SIG-M5 treated with dmso at 0.1 percent for 504 hours (cell line): ENCODE data around the gene CABP4.

Source experiments
- DNase-seq: peaks from one replicate; lab custom pipeline; 2025; ENCODE audit not compliant: unreplicated experiment; lab: John Stamatoyannopoulos, UW

The CABP4 gene

DNA sequence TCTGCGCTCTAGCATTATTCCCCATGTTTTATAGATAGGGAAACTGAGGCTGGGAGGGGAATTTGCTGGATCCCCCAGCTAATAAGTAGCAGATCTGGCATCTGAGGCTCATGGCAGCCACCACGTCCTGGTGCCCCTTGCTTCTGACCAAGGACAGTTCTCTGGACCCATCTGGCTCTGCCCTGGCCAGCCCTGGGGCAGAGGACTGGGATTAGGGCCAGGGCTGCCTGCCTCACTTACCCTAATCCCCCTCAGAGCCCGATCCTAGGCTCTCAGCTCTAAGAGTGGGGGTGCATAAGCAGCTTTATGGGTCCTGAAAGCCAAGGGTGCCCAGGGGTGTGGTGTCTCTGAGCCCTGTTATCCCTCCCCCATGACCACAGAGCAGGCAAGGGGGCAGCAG lies at the start of gene CABP4:
Gene CABP4 (plus strand): TSS at position 301 of the 400 bp plus-strand sequence. CDS start 70 bp downstream, at position 371.
- DNase-seq = no peak

DNA sequence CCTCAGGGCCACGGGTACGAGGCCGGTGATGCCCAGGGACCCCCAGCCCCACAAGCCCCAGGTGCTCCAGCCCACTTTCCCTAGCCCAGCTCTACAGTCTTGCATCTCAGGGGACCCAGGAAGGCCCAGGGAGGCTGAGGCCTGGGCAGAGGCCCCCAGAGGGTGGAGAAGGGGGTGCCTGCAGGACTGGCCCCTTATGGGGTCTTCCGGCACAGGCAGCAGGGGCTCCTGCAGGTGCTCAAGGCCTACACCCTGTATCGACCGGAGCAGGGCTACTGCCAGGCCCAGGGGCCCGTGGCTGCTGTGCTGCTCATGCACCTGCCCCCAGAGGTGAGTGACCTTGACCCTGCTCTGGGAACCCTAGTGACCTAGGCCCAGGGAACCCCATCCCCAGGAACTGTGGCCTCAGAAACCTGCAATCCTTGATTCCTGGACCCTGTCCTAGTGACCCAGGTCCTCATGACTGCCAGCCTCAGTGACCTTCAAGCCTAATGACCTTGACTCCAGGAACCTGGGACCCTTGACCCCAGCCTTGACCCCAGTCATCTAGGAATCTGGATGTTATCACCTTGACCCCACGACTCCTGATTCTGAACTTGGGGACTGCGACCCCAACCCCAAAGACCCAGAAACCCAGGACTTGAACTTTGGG lies 49.3 kb upstream of the CABP4 start:
- DNase-seq = no peak

DNA sequence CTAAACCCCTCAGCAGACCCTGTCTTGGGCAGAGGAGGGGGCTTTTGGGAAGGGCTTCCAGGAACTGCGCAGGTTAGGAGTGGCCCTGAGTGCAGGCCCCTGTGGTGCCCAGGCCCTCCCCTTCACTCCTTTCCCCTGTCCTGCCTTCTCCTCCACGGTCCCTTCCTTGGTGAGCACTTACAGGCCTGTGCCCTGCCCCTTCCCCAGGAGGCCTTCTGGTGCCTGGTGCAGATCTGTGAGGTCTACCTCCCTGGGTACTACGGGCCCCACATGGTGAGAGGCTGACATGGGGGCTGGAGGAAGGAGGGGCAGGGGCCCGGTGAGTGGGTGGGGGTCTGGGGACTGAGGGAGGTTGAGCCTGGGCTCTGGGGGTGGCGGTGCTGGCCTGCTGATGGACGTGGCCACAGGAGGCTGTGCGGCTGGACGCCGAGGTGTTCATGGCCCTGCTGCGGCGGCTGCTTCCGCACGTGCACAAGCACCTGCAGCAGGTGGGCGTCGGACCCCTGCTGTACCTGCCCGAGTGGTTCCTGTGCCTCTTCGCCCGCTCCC lies 48.7 kb upstream of the CABP4 start:
- DNase-seq = no peak

DNA sequence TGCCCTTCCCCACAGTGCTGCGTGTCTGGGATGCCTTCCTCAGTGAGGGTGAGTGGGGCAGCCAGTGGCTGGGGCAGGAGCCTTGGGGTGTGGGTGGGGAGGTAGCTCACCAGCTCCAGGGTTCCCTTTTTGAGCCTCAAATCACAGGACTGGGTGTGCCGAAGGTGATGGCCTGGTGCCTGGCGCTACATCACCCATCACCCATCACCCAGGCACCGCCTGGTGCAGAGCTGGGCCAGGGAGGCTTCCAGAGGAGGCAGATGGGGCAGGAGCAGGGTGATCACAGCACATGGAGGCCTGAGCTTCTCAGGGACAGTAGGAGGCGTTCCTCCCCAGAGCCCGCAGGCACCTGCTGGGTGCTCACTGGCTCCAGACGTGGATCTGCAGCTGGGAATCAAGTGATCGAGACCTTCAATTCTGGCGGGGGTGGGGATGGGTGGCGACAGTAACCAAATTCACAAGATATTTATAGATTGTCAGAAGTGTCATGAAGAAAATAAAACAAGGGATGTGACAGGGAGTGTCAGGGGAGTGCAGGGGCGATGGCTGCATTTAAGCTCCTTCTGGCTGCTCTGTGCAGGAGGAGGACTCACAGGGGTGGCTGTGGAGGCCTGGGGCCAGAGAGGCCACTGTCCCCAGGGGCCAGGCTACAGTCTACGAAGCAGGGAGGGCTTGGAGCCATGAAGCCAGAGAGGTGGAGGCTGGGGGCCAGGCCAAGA lies 48.0 kb upstream of the CABP4 start:
- DNase-seq = no peak

DNA sequence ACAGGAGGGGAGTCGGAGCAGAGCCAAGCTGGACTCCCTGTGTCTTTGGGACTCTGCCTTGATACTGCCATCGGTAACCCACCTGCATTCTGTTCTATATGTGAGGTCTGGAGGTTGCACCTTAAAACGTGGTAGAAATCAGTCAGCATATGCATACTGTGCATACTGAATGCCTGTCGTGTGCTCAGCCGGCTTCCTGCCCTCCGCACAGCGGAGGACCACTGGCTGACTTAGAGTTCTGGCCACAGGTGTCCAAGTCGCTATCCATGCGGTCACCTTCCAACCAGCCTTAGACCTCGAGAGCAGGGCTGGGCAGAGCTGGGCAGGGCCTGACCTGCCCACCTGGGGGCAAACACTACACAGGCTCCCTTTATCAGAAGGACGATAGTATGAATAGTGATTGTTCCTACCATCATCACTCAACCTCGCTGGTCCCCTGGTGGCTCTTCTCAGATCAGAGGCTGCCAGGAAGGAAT lies 47.4 kb upstream of the CABP4 start:
- DNase-seq = no peak

DNA sequence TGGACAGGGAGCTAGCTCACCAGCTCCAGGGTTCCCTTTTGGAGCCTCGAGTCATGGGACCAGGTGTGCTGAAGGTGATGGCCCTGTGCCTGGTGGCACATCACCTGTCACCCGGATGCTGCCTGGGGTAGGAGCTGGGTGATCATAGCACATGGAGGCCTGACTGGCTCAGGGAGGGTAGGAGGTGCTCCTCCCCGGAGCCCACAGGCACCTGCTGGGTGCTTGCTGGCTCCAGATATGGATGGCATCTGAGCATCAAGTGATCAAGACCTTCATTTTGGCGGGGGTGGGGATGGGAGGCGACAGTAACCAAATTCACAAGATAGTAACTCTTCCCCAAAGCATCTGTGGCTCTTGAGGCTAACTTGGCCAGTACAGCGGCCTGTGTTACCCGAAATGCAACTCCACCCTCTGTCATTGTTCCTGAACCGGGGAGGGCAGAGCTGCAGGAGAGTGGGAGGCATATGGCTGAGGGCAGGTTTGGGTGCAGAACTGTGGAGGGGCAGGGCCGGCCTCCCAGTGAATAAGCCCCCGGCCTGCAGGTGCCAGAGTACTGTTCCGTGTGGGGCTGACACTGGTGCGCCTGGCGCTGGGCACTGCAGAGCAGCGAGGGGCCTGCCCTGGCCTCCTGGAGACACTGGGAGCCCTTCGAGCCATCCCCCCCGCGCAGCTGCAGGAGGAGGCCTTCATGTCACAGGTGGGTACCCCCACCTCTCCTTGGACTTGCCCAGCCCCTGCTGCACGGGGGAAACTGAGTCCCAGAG lies 46.5 kb upstream of the CABP4 start:
- no peak for DNase-seq

DNA sequence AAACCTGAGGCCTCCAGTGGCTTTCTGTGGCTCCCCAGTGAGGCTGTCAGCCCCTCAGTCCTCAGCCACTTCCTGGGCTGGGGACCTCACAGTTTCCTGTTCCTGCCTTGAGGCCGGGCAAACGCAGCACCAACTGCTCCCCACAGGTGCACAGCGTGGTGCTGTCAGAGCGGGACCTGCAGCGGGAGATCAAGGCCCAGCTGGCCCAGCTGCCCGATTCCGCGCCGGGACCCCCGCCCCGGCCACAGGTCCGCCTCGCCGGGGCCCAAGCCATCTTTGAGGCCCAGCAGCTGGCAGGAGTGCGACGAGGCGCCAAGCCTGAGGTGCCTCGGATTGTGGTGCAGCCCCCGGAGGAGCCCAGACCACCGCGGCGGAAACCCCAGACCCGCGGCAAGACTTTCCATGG lies 45.9 kb upstream of the CABP4 start:
- DNase-seq = no peak

DNA sequence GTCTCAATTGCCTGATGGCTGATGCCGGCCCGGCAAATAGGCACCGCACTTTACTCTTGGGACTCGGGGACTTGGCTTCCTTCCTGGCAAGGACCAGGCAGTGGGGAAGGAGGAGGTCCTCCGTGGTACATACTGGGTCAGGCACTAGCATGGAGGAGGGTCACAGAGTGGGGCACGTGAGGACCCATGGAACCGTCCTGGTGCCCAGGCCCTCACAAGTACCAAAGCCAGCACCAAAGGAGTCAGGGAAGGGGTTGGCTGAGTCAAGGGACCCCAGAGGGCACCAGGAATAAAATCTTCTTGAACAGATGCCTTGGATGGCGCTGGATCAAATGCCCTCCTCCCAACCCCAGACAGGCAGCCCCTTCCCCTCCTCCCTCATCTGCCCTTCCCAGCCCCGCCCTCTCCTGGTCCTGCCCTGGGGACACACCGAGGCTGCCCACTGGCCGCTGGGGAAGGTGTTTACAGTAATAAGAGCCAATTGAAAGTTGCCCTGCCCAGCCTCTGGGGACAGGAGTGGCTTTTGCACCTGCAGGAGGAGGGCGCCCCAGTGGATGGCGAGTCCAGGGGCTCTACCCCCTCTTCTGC lies 45.3 kb upstream of the CABP4 start:
- no peak for DNase-seq

DNA sequence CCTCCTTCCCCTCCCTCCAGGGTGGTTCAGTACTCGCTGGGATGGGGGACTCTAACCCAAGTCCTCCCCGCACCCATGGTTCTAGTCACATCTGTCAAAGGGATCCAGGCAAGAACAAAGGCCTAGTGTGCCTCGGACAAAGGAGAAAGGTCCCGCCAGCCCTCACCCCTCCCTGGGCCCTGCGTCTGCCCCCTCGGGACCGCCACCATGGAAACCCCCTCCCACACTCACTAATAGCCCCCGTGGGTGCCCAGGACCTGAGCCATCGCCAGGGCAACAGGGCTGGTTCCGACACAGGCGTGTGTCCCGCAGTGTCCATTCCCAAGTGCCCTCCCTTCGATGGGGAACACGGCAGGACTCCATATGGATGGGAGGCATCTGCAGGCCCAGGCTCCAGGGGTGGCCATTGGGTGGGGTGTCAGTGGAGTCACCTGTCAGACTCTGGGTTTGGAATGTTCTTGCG lies 44.8 kb upstream of the CABP4 start:
- no peak for DNase-seq

DNA sequence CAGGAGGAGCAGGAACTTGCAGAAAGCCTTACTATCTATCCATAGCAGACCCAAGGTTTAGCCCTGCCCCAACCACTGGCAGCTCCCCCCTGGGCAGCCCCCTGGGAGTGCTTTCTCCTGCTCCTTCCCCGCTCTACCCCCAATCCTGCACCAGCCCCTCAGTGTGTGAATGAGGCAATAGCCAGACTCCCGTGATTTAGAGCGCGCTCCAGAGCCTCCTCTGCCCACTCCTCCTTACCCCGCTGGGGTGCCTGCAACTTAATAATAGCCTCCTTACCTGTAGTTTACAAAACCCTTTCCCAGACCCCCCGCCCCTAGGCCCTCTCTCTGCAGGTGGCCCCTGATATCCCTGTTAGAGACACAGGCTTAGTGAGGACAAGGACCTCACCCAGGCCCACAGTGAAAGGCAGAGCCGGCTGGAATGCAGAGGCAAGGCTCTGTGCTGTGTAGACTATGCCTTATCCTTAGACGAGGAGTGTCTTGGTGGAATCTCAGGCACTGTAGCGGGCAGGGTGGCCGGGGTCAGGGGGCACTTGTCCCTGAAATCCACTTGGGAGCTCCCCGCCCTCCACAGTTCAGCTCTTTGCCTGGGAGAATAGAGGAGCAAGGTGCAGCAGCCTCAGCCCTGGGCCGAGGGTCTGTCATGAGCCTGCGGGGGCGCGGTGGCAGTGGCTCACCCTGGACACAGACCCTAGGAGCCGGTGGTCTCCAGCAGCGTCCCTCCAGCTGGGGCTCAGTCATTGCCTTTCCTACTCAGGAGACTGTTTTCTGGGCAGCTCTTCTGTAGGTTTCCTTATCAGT lies 44.0 kb upstream of the CABP4 start:
- DNase-seq = no peak

DNA sequence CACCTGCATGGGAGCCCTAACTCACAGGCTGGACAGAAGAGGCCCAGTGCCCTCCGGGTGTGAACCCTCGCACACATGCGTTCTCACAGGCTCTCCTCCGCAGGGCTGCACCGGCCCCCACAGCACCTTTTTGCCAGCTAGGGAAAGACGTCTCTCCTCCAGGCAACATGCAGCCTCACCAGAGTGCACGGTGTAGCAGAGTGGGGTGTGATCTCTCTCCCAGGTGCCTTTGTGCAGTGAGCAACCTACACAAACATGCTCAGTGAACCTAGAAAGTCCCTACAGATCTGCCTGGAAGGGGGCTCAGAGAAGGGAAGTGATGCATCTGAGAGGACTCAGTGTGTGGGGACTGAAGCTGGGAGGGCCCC lies 43.4 kb upstream of the CABP4 start:
- DNase-seq = no peak

DNA sequence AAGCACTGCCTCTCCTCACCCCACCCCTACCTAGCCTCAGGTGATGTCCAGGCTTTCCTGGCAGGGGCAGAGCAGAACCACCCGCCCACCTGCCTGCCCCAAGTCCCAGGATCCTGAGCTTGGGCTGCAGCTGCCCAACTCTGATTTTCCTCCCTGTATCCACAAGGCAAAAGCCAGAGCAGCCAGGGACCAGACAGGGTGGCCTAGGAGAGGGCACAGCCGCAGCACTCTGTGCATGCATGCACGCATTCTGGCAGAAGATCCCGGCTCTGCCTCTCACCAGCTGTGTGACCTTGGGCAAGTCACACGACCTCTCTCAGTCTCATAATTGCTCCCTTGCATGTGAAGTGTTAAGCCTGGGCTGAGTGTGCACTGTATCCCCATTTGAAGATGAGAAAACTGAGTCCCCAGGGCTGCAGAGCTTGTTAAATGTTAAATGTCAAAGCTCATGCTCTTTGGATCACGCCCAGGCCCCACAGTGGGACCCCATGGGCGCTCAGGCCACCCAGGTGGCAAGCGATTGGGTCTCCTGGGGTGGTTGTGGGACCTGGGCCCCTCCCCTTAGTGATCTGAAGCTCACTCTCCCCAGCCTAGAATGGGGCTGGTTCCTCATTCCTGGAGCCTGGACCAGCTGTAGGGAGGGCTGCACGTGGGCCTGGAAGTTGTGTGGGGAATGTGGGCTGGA lies 42.5 kb upstream of the CABP4 start:
- DNase-seq = no peak

DNA sequence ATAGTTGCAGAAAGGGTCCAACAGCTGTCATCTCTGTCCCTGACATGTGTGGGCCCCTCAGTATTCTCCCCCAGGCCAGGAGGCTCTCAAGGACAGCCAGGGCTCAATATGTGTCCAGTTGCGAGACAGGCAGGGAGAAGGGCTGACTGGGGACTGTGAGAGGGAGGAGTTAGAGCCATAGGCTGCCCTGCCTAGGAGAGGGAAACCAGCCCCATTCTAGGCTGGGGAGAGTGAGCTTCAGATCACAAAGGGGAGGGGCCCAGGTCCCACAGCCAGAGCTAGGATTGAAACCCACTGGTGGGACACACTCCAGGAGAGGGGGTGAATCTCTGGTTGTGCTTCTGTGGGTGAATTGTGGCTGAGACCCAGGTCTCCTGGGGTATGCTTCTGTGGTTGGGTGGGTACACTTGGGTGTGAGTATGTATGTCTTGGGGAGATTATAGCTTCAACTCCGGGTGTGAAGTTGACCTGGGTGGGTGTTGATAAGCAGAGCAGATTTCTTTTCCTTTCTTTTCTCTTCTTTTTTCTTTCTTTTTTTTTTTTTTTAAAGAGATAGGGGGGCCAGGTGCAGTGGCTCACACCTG lies 41.8 kb upstream of the CABP4 start:
- no peak for DNase-seq

DNA sequence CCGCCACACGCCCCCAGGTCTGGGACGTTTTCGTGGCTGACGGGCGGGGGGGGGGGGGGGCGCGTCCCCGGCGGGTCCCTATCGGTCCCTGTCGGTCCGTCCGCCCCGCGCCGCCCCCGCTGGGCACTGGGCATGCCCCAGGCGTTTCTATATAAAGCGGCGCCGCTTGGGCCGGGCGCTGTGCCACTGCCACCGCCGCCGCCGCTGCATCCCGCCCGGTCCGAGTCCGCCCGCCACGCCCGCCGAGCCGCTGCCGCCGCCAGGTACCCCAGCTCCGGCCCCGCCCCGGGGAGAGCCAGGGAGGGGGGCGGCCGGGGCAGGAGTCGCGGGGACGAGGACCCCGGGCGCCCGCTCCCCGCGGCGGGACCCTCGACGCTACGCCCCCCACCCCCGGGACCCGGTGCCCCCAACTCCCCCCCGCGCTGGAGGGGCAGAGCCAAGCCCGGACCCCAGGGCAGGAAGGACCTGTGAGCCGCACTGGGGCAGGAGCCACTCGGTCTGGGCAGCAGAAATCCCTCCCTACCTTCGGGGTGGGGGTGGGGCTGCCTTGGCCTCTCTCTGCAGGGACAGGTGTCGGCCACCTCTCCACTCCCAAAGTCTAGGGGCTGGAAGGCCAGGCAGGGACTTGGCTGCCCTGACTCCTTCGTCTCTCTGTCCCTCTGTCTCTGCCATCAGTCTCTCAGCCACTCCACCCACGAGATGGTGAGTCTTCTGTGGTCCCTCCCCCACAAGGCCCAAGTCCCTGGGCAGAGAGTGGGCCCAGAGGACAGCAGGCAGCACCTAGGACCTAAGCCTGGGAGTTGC lies 39.5 kb upstream of the CABP4 start, which contains the start of gene CARNS1:
Gene CARNS1 (plus strand): TSS at position 178 of the 804 bp plus-strand sequence. CDS start 522 bp downstream, at position 700.
- no peak for DNase-seq

DNA sequence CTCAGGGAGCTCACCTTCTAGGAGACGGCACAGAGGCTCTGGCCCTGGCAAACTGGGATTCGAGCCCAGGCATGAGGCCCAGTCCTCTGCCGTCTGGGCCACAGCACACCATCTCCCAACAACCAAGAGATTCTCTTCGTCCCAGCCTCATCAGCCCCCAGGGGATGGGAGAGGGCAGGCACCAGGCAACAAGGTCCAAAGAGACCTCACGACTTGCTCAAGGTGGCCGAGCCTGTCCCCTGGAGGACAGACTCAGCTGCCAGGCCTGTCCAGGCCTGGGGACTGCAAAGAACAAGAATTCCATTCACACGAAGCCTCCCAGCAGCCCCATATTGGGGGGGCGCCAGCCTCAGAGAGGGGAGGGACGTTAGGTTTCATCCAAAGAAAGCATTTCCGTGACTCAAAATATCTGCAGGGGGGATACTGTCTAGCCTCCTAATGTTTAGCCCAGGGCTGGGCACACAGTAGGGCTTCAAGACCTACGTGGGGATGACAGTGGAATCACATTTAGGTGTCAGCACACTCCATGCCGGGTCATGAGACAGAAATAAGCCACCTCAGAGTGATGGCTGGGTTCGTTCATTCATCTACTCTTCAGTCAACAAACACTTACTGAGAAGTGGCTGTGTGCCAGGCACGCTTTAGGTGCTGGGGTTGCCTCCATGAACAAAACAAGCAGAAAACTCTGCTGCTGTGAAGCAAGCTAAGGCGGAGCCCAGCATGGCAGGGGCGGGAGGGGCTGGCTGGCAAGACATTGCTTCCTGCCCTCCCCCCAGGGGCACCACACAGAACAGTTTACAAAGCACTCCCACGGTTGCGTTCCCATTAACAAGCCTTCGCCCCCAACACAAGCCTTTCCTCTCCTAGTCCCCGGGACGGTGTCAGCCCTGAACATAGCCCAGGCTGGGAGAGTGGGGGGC lies 38.5 kb upstream of the CABP4 start:
- no peak for DNase-seq

DNA sequence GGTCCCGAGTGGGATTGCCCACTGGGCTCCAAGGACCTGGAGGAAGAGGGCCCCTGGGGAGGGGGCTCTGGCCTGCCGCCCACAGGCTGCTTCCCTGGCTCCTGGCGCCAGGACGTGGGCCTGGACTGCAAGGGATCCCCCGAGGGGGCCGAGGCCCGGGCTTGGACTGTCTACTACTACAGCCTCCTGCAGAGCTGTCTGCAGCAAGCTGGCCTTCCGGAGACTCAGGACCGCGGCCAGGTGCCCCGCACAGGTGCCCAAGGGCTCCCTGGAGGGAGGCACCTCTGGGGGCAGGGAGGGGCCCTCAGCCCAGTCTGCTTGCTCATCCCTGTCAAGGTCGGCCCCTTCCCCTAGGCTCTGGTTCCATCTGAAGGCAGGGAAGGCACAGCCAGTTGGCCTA lies 37.7 kb upstream of the CABP4 start:
- DNase-seq = no peak

DNA sequence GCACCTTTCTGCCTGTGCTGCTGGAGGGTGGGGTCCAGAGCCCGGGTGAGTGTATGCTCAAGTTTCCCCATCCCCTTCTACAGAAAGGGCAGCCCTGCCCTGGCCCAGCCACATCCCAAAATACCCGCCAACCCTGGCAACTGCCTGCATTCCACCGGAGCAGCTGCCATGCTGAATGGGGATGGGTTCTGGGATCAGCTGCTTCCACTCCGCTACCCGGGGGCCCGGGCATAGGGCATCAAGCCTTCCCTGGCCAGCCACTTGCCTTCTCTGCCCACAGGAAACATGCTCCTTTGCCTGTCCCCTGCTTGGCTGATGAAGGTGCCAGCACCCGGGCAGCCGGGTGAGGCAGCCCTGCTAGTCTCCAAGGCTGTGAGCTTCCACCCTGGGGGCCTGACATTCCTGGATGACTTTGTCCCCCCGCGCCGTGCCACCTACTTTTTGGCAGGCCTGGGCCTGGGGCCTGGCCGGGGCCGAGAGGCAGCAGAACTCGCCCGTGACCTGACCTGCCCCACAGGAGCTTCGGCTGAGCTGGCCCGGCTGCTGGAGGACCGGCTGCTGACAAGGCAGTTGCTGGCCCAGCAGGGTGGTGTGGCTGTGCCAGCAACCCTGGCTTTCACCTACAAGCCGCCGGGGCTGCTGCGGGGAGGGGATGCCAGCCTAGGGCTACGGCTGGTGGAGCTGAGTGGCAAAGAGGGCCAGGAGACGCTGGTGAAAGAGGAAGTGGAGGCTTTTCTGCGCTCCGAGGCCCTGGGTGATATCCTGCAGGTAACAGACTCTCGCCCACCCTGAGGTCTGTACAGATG lies 36.5 kb upstream of the CABP4 start:
- DNase-seq = no peak
